ENCODE measurements around the gene KRTAP19-4.

Gene KRTAP19-4

DNA sequence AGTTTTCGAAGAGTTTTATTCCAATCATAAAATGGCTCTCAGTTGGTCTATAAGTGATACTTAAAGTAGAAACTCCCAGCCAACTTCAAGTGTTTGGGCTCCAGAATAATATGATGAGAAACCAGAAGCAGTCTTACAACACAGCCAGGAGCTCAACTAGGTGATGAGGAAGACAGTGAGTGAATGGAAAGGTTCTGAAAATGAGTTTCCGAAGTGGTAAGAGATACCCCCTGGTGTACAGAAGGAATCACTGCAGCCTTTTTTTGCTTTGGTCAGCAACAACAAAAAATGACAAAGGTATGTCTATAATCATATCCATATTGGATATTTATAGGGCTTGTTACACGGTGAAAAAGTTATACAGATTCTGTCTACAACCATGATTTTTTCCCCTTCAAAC is 33.3 kb downstream of the KRTAP19-4 start:
- ChIA-PET CTCF (no interaction called here), POLR2A (no interaction called here)
- H3K36me3 ChIP-seq (ENCODE audit: control insufficient read depth in 4 of 4, insufficient read depth in 4 of 4, low read length in 3 of 4): no peaks in the 10 kb centered on the region
- H3K4me3 ChIP-seq (ENCODE audit: control insufficient read depth in 1 of 7, extremely low read depth in 1 of 7, insufficient read depth in 4 of 7, low read depth in 2 of 7, low read length in 6 of 7): no peak overlapping the region
- no peak overlapping the region for H3K27ac ChIP-seq (ENCODE audit: insufficient read depth in 1 of 2, low read depth in 1 of 2, low read length in 2 of 2, poor library complexity in 1 of 2, severe bottlenecking in 2 of 2)
- DNase-seq: no peak
- no CpG with 5 or more reads among the region's 3 CpGs for WGBS (ENCODE audit: insufficient coverage)
- H3K4me1 ChIP-seq (ENCODE audit: control extremely low read depth in 1 of 4, control insufficient read depth in 4 of 4, insufficient read depth in 4 of 4, low read length in 3 of 4): no peaks in the 10 kb centered on the region
- H3K27me3 ChIP-seq (replicated peaks in 2 of 5; ENCODE audit: control insufficient read depth in 4 of 5, insufficient read depth in 5 of 5, low read length in 4 of 5): no peaks in the 10 kb centered on the region
- no peaks in the 10 kb centered on the region for H3K9me3 ChIP-seq (ENCODE audit: control extremely low read depth in 1 of 5, control insufficient read depth in 4 of 5, insufficient read depth in 2 of 5, low read depth in 1 of 5, low read length in 4 of 5)

DNA sequence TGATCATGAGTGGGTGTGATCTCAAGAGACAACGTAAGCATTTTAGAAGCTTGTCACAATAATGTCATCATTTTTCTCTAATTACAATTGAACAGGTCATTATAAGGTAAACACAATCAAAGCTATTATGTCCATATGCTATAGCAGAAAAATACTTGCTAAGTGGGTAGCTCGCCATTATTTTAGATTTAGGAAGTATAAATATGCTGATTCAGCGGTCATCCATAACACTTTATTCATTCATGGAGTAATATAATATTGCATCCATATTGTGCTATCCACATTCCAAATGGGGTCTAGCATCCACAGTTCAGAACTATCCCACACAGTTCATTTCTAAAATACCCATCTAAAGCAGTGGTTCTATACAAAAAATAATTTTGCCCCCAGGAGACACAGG is 48.5 kb downstream of the KRTAP19-4 start:
- Histone ChIP-seq H3K4me1 (ENCODE audit: control extremely low read depth in 1 of 4, control insufficient read depth in 4 of 4, insufficient read depth in 4 of 4, low read length in 3 of 4) (peaks cover 0 to 7% (median 2%) of the 10 kb centered on the region in 4 experiments), H3K4me3 (ENCODE audit: control insufficient read depth in 1 of 7, extremely low read depth in 1 of 7, insufficient read depth in 4 of 7, low read depth in 2 of 7, low read length in 6 of 7) (no peak overlapping the region), H3K27ac (ENCODE audit: insufficient read depth in 1 of 2, low read depth in 1 of 2, low read length in 2 of 2, poor library complexity in 1 of 2, severe bottlenecking in 2 of 2) (no peak overlapping the region), H3K9me3 (ENCODE audit: control extremely low read depth in 1 of 5, control insufficient read depth in 4 of 5, insufficient read depth in 2 of 5, low read depth in 1 of 5, low read length in 4 of 5) (no peaks in the 10 kb centered on the region), H3K27me3 (replicated peaks in 2 of 5; ENCODE audit: control insufficient read depth in 4 of 5, insufficient read depth in 5 of 5, low read length in 4 of 5) (no peaks in the 10 kb centered on the region), H3K36me3 (ENCODE audit: control insufficient read depth in 4 of 4, insufficient read depth in 4 of 4, low read length in 3 of 4) (no peaks in the 10 kb centered on the region)
- no CpG with 5 or more reads among the region's 3 CpGs for WGBS (ENCODE audit: insufficient coverage)
- no peak for DNase-seq
- POLR2A ChIA-PET: interaction anchor here (0.6 kb wide), 1 partner anchor 165 kb away, joined by 5 read pairs; the partner anchor contains the start of gene KRTAP6-1
- CTCF ChIA-PET: no interaction called here

DNA sequence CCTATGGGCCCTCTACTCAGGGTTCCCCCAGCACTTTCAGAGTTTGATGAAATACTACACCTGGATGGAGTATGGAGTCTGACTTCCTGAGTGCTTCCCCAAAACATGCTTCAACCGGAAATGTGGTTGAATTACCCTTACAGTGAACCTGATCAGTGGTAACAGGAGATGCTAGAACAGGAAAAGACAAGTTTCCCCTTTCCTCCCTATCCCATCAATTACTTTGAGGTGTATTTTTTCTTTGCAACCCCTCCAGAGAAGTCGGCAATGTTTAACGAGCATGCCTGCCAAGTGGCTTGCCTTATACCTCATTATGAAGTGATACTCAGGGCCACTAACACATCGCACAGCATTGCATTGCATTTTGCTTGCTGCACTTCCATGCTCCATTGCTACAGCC is 49.9 kb downstream of the KRTAP19-4 start:
- ChIA-PET CTCF (no interaction called here), POLR2A (no interaction called here)
- Histone ChIP-seq H3K4me1 (ENCODE audit: control extremely low read depth in 1 of 4, control insufficient read depth in 4 of 4, insufficient read depth in 4 of 4, low read length in 3 of 4) (peaks cover 0 to 7% (median 2%) of the 10 kb centered on the region in 4 experiments), H3K27me3 (replicated peaks in 2 of 5; ENCODE audit: control insufficient read depth in 4 of 5, insufficient read depth in 5 of 5, low read length in 4 of 5) (no peaks in the 10 kb centered on the region), H3K4me3 (ENCODE audit: control insufficient read depth in 1 of 7, extremely low read depth in 1 of 7, insufficient read depth in 4 of 7, low read depth in 2 of 7, low read length in 6 of 7) (no peak overlapping the region), H3K36me3 (ENCODE audit: control insufficient read depth in 4 of 4, insufficient read depth in 4 of 4, low read length in 3 of 4) (no peaks in the 10 kb centered on the region), H3K27ac (ENCODE audit: insufficient read depth in 1 of 2, low read depth in 1 of 2, low read length in 2 of 2, poor library complexity in 1 of 2, severe bottlenecking in 2 of 2) (no peak overlapping the region), H3K9me3 (ENCODE audit: control extremely low read depth in 1 of 5, control insufficient read depth in 4 of 5, insufficient read depth in 2 of 5, low read depth in 1 of 5, low read length in 4 of 5) (no peaks in the 10 kb centered on the region)
- 7% methylated on average over 3 of the region's 4 CpGs for WGBS (ENCODE audit: insufficient coverage)
- no peak for DNase-seq
